K562 (cell line): ENCODE data around the gene ECE2. TPM values are rescaled to one million over a fixed set of nuclear protein-coding genes. Genes with fewer than 3 reads are reported as not detected.
A peak's percentile ranks its signal among the peaks of the same experiment; 100 is the strongest.

Experiments used
- CBFA2T3 ChIP-seq: fragments of 450-650 bp; IDR thresholded peaks from 2 replicates; pipeline ENCODE4 v1.6.1; 2017
- ESRRB ChIP-seq: fragments of 250-450 bp; sonication (Bioruptor Pico); IDR thresholded peaks from 2 replicates; pipeline ENCODE4 v1.5.0; 2020; ENCODE audit warnings: mild to moderate bottlenecking, moderate library complexity, borderline replicate concordance
- GTF2A2 ChIP-seq: IDR thresholded peaks from 2 replicates; pipeline ENCODE4 v1.6.1; 2016; ENCODE audit warnings: mild to moderate bottlenecking, missing genetic modification characterization, missing compliant biosample characterization
- IRF9 ChIP-seq: fragments of 450-650 bp; IDR thresholded peaks from 2 replicates; pipeline ENCODE4 v1.6.1; 2016; ENCODE audit warnings: missing biosample characterization, missing genetic modification characterization
- MAFG ChIP-seq: fragments of 450-650 bp; conservative IDR thresholded peaks from 2 replicates; pipeline ENCODE4 v1.6.1; 2016; ENCODE audit warnings: missing genetic modification characterization, missing compliant biosample characterization
- RBM39 ChIP-seq: fragments of 200-400 bp; formaldehyde crosslinking; optimal IDR thresholded peaks from 2 replicates; pipeline ENCODE3; 2018; ENCODE audit warnings: low read depth, low read length
- ZNF408 ChIP-seq: fragments of 250-450 bp; sonication (Bioruptor Pico); IDR thresholded peaks from 2 replicates; pipeline ENCODE4 v1.4.0; 2020; ENCODE audit warnings: low read depth, mild to moderate bottlenecking, moderate library complexity
- ZNF79 ChIP-seq: fragments of 250-450 bp; sonication (Bioruptor Pico); IDR thresholded peaks from 2 replicates; pipeline ENCODE4 v1.4.0; 2020; ENCODE audit warnings: low read depth, mild to moderate bottlenecking, moderate library complexity
- polyA plus RNA-seq, 8 experiments: library from polyadenylated mRNA; depleted of rRNA in 4 of 8; stranded (reverse) in 5 of 8; unstranded in 3 of 8; fragments of >200 nt; fragmentation: Nextera tagmentation in 2 of 8; fragmentation: Illumina TruSeq in 1 of 8; extraction: Ambion mirVana in 2 of 8; extraction: Trizol in 1 of 8; gene quantifications; 2 replicates each; pipeline versions ENCODE4 v1.2.1 to v1.2.3, GENCODE V29; 2011 to 2014; ENCODE audit warnings: inconsistent platforms in 1 of 8, missing spikeins in 1 of 8
- total RNA-seq, 7 experiments: library from RNA; depleted of rRNA in 6 of 7; stranded (reverse); fragments of >200 nt in 6 of 7; fragmentation: Illumina TruSeq in 2 of 7; extraction: Trizol in 2 of 7; gene quantifications; 2 replicates each; pipeline versions ENCODE4 v1.2.1 to v1.2.3, GENCODE V29; 2011 to 2021; ENCODE audit warnings: low replicate concordance in 1 of 7
- TF ChIP-seq, protein P1 (sequence below), 2 experiments: fragments of 450-650 bp; formaldehyde crosslinking in 1 of 2; IDR thresholded peaks; 2 replicates each; pipeline versions ENCODE4 v1.4.0 to v1.6.1; 2014 to 2020; ENCODE audit warnings: mild to moderate bottlenecking in 2 of 2, borderline replicate concordance in 1 of 2, low read depth in 1 of 2
- TF ChIP-seq, protein P2 (sequence below): sonication (generic); formaldehyde crosslinking; IDR thresholded peaks from 2 replicates; pipeline ENCODE4 v1.8.0; 2022; ENCODE audit warnings: missing genetic modification reagents, mild to moderate bottlenecking, moderate library complexity, borderline replicate concordance
- TF ChIP-seq, protein P3 (sequence below), 2 experiments: fragments of 450-650 bp in 1 of 2; sonication (generic) in 1 of 2; formaldehyde crosslinking in 1 of 2; IDR thresholded peaks in 1 of 2; conservative IDR thresholded peaks in 1 of 2; 2 replicates each; pipeline versions ENCODE4 v1.6.1 to v1.8.1; 2016 to 2023; ENCODE audit warnings: mild to moderate bottlenecking in 2 of 2, moderate library complexity in 2 of 2, inconsistent platforms in 1 of 2, missing genetic modification reagents in 1 of 2
- TF ChIP-seq, protein P4 (sequence below): fragments of 250-450 bp; sonication (Bioruptor Pico); IDR thresholded peaks from 2 replicates; pipeline ENCODE4 v1.5.0; 2020; ENCODE audit warnings: mild to moderate bottlenecking, borderline replicate concordance

Gene ECE2
- total and polyA plus RNA-seq, 9 of the 15 experiments (the other 6 are each of a cell fraction or from before 2014, with no cell fraction given): not detected

DNA sequence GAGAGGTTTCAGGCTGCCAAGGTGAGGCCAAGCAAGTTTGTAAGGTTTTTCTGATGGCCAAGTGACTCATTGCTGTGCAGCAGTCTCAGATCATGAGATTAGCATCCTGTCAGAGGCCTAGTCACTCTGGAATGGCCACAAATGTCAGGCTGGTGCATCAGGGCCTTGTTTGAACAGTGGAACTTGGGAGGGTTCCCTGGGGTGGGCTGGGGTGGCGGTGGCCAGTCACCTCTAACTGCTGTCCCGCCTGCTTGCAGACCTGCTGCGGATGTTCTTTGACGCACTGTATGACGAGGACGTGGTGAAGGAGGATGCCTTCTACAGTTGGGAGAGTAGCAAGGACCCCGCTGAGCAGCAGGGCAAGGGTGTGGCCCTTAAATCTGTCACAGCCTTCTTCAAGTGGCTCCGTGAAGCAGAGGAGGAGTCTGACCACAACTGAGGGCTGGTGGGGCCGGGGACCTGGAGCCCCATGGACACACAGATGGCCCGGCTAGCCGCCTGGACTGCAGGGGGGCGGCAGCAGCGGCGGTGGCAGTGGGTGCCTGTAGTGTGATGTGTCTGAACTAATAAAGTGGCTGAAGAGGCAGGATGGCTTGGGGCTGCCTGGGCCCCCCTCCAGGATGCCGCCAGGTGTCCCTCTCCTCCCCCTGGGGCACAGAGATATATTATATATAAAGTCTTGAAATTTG lies 58.8 kb downstream of the ECE2 start (continued):
- TF ChIP-seq, protein P1, sequence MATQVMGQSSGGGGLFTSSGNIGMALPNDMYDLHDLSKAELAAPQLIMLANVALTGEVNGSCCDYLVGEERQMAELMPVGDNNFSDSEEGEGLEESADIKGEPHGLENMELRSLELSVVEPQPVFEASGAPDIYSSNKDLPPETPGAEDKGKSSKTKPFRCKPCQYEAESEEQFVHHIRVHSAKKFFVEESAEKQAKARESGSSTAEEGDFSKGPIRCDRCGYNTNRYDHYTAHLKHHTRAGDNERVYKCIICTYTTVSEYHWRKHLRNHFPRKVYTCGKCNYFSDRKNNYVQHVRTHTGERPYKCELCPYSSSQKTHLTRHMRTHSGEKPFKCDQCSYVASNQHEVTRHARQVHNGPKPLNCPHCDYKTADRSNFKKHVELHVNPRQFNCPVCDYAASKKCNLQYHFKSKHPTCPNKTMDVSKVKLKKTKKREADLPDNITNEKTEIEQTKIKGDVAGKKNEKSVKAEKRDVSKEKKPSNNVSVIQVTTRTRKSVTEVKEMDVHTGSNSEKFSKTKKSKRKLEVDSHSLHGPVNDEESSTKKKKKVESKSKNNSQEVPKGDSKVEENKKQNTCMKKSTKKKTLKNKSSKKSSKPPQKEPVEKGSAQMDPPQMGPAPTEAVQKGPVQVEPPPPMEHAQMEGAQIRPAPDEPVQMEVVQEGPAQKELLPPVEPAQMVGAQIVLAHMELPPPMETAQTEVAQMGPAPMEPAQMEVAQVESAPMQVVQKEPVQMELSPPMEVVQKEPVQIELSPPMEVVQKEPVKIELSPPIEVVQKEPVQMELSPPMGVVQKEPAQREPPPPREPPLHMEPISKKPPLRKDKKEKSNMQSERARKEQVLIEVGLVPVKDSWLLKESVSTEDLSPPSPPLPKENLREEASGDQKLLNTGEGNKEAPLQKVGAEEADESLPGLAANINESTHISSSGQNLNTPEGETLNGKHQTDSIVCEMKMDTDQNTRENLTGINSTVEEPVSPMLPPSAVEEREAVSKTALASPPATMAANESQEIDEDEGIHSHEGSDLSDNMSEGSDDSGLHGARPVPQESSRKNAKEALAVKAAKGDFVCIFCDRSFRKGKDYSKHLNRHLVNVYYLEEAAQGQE (IDR thresholded peaks at IDR 0.05; ENCODE audit: borderline replicate concordance): no peak
- TF ChIP-seq, protein P1 (CRISPR knock-in tag; IDR thresholded peaks at IDR 0.05; ENCODE audit: low read depth): no peak
- TF ChIP-seq ZNF408 (CRISPR knock-in tag) (no peak), ZNF79 (CRISPR knock-in tag) (no peak), ESRRB (CRISPR knock-in tag) (no peak), RBM39 (no peak), MAFG (tag) (no peak), CBFA2T3 (peak; percentile 20; the same call in 1 of the 2 replicates), GTF2A2 (tag) (no peak), IRF9 (tag) (no peak)
- TF ChIP-seq, protein P2, sequence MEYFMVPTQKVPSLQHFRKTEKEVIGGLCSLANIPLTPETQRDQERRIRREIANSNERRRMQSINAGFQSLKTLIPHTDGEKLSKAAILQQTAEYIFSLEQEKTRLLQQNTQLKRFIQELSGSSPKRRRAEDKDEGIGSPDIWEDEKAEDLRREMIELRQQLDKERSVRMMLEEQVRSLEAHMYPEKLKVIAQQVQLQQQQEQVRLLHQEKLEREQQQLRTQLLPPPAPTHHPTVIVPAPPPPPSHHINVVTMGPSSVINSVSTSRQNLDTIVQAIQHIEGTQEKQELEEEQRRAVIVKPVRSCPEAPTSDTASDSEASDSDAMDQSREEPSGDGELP: peak; percentile 51; the same call in 1 of the 2 replicates
- TF ChIP-seq, protein P3, sequence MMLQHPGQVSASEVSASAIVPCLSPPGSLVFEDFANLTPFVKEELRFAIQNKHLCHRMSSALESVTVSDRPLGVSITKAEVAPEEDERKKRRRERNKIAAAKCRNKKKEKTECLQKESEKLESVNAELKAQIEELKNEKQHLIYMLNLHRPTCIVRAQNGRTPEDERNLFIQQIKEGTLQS (IDR thresholded peaks at IDR 0.05): peak; percentile 84
- TF ChIP-seq, protein P3 (CRISPR knock-in tag; conservative IDR thresholded peaks at IDR 0.05): peak; percentile 59; the same call in 1 of the 2 replicates
- TF ChIP-seq, protein P4, sequence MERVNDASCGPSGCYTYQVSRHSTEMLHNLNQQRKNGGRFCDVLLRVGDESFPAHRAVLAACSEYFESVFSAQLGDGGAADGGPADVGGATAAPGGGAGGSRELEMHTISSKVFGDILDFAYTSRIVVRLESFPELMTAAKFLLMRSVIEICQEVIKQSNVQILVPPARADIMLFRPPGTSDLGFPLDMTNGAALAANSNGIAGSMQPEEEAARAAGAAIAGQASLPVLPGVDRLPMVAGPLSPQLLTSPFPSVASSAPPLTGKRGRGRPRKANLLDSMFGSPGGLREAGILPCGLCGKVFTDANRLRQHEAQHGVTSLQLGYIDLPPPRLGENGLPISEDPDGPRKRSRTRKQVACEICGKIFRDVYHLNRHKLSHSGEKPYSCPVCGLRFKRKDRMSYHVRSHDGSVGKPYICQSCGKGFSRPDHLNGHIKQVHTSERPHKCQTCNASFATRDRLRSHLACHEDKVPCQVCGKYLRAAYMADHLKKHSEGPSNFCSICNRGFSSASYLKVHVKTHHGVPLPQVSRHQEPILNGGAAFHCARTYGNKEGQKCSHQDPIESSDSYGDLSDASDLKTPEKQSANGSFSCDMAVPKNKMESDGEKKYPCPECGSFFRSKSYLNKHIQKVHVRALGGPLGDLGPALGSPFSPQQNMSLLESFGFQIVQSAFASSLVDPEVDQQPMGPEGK (CRISPR knock-in tag): no peak
